Posterior vena cava (tissue), 2 donors: ENCODE measurements around the gene CDK12. TPM values are rescaled to one million over a fixed set of nuclear protein-coding genes. Genes with fewer than 3 reads are reported as not detected.
"Not testable (repeated sequence)": the region's sequence is repeated elsewhere in the genome, so short reads cannot be mapped to it uniquely, and the experiment has no call there.

Source experiments
- DNase-seq: peaks from one replicate; pipeline ENCODE4 v3.0.0-alpha.2; 2020; ENCODE audit warnings: low spot score
- intact Hi-C, 2 donors: fragments of 100-400 bp; cut with DNase I; formaldehyde crosslinking; loops; one replicate each; pipeline versions ENCODE4 v1.14.1 to v1.14.2; 2022 to 2023
- total RNA-seq, 2 donors: library from RNA; stranded (reverse); fragmentation: NEBNext Ultra II Directional; extraction: Animal tissue kit (Norgen Biotek cat#: 25700); gene quantifications; one replicate each; pipeline ENCODE4 v1.2.1, GENCODE V29; 2021
- donor health status: DM: yes; HTN: yes; CAD: no.
- donor health status: DM: yes; HTN: yes; CAD: no.

The CDK12 gene
- total RNA-seq, 2 donors from 2014 or later: 37.6 to 40.8 TPM

DNA sequence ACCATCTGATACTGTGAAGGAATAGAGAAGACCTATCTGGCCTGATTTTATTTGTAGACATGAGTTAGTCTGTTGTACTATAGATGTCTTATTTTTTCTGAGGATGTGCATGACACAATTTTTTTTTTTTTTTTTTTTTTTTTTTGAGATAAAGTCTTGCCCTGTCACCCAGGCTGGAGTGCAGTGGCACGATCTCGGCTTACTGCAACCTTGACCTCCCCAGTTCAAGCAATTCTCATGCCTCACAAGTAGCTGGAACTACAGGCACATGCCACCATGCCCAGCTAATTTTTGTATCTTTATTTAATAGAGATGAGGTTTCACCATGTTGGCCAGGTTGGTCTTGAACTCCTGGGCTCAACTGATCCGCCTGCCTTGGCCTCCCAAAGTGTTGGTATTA is 26.2 kb downstream of the CDK12 start:
- intact Hi-C loops, DNase-seq: not testable (repeated sequence)

- no peak for DNase-seq
- intact Hi-C loops: no loop called here
Measured at GRCh38 chr17:39487946-39488345, 26.7 kb downstream of the CDK12 start.

DNA sequence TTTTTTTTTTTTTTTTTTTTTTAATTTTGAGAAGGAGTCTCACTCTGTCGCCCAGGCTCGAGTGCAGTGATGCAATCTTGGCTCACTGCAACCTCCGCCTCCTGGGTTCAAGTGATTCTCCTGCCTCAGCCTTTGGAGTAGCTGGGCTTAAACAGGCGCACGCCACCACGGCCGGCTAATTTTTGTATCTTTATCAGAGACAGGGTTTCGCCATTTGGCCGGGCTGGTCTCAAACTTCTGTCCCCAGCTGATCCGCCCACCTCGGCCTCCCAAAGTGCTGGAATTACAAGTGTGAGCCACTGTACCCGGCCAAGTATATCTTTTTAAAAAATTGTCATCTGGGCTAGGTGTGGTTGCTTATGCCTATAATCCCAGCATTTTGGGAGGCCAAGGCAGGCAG is 35.6 kb downstream of the CDK12 start:
- peak; percentile 69 for DNase-seq
- intact Hi-C loops: not testable (repeated sequence)

- intact Hi-C loops: no loop called here
Measured at GRCh38 chr17:39507511-39507910, 46.2 kb downstream of the CDK12 start.

DNA sequence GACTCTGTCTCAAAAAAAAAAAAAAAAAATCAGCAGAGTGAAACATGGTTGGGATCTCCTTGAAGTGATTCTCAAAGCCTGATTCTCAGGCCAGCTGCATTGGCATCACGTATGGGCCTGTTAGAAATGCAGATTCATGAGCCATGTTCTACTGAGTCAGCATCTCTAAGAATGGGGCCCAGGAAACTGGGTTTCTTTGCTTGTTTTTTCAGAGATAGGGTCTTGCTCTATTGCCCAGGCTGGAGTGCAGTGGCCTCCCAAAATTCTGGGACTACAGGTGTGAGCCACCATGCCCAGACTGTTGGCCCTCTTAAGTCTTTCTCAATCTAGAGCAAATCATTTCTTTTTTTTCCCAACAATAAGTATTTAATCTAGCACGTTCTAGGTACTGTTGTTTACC is 47.7 kb downstream of the CDK12 start:
- no peak for DNase-seq
- intact Hi-C loops: no loop called here

More at GRCh38 chr17:39507511-39507910, 46.2 kb downstream of the CDK12 start:
- DNase-seq: no peak

DNA sequence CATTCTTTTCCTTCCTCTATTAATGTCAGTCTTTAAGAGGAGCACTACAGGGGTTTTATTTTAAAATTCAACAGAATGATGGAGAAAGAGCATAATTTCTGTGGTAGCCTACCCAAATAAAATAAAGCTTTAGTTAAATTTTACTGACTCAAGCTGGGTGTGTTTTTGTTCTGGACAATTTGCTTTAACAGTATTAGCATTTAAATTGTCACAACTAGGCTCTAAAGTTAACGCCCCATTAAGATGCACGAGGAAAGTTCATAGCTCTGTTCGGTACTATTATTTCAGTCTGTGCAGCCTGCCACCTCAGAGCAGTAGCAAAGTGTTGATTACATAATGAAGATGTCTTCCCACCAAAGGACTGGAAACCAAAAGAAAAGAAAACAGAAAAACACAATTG is 52.0 kb downstream of the CDK12 start:
- DNase-seq: no peak
- intact Hi-C loops: no loop called here

GRCh38 chr17:39513915-39514314 is 52.6 kb downstream of the CDK12 start:
- intact Hi-C loops: no loop called here
- no peak for DNase-seq

- no peak for DNase-seq
- intact Hi-C loops: no loop called here
Measured at GRCh38 chr17:39517224-39517623, 55.9 kb downstream of the CDK12 start.

- intact Hi-C loops: no loop called here
- DNase-seq: no peak
Measured at GRCh38 chr17:39525801-39526506, 64.7 kb downstream of the CDK12 start.

DNA sequence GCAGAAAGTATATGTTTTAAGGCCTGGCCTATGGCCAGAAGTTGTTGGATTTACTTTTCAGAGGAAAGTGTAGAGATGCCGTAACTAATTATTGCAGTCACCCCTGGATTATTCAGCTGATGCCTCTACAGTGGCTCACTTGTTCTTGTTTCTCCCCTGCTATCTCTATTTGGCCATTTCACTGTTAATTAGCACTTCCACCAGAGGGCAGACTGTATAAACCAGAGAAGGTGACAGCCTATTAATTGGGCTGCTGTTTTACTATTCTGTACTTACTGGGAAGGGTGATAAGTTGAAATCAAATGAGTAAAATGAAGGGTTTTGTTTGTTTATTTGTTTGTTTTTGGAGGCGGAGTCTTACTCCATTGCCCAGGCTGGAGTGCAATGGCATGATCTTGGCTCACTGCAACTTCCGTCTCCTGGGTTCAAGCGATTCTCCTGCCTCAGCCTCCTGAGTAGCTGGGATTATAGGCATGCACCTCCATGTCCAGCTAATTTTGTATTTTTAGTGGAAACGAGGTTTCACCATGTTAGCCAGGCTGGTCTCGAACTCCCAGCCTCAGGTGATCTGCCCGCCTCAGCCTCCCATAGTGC is 66.0 kb downstream of the CDK12 start:
- intact Hi-C loops: no loop called here
- no peak for DNase-seq

DNA sequence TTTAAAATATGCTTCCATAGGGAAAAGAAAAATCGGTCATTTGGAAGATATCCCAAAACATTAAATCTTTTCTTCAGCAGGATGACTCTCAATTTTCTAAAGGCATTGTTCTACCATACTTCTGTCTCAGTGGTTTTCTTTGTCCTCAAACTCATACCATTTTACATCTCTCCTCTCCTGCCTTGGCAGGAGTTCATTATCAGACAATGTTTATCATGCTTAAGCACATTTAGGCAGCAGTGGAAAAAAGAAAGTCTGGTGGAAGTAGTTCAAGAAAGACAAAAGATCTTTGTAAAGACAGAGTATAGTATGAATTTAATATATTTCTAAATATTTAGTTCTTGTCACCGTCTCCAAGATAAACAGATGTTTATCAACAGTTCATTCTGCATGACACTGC is 68.2 kb downstream of the CDK12 start:
- no peak for DNase-seq
- intact Hi-C loops: no loop called here

DNA sequence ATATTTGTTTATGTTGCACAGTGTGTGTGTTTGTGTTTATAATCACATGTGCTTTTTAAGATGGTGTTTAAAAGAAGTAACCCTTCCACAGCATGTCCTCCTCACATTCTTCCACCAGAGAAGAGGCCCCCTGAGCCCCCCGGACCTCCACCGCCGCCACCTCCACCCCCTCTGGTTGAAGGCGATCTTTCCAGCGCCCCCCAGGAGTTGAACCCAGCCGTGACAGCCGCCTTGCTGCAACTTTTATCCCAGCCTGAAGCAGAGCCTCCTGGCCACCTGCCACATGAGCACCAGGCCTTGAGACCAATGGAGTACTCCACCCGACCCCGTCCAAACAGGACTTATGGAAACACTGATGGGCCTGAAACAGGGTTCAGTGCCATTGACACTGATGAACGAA is 69.2 kb downstream of the CDK12 start:
- intact Hi-C loops: no loop called here
- no peak for DNase-seq

DNA sequence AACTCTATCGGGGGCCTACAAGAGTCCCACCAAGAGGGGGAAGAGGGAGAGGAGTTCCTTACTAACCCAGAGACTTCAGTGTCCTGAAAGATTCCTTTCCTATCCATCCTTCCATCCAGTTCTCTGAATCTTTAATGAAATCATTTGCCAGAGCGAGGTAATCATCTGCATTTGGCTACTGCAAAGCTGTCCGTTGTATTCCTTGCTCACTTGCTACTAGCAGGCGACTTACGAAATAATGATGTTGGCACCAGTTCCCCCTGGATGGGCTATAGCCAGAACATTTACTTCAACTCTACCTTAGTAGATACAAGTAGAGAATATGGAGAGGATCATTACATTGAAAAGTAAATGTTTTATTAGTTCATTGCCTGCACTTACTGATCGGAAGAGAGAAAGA is 70.0 kb downstream of the CDK12 start:
- no peak for DNase-seq
- intact Hi-C loops: no loop called here

- no peak for DNase-seq
- intact Hi-C loops: no loop called here
Measured at GRCh38 chr17:39533891-39534290, 72.6 kb downstream of the CDK12 start.

DNA sequence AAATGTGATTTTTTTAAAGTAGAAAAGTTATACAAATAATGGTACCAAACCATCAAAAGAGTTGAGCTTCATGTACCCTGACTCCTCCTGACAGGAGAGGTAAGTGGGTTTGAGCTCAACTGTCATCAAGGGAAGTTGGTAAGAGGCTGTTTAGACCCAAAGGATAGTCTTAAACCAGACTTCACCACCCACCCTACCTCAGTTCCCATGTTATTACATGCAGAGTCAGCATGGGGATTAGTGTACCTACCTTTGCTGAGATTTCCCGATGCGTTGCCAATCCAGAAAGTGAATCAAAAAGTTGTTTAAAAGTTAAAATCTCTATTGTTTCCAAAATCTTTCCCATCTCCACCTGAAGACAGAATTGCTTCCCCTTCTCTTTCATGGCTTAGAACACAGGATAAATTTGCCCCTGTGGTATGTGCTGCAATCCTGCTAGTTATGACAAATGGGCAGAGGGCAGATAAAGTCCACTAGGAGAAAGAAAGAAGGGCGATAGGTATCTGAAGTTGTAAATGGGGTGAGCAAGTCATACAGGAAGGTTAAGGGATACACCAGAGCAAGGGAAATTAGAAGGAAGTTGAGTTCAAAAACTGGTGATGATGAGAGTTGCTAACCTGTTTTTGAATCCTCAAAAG is 73.6 kb downstream of the CDK12 start:
- DNase-seq: no peak
- intact Hi-C loops: no loop called here

DNA sequence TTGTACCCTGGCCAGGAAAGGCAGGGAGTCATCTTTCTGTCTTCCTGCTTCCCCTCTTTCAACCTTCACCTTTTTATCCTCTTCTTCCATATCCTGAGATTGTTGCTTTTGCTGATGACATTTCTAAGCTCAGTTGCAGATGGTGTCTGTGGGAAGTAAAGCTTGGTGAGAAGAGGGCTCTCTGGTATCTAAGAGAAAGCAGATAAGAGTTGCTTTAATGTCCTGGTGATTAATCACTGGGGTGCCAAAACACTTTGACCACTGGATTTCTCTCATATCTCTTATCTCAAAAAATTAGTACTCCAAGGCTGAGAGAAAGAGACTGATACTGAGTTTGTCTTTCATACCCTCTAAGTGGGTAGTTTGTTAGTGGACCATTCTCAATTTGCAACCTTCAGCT is 75.2 kb downstream of the CDK12 start:
- DNase-seq: no peak
- intact Hi-C loops: no loop called here

DNA sequence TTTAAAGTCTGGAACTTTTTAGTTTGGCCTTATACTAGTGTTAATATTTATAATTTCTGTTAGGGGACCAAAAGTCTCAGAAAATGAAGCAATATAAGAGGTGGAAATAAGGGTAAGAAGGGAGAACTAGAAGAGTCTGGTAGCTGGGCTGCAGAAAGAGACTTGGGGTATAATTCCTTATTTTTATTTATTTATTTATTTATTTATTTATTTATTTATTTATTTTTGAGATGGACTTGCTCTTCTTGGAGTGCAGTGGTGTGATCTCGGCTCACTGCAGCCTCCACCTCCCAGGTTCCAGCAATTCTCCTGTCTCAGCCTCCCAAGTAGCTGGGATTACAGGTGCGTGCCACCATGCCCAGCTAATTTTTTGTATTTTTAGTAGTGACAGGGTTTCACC is 76.1 kb downstream of the CDK12 start:
- intact Hi-C loops, DNase-seq: not testable (repeated sequence)

DNA sequence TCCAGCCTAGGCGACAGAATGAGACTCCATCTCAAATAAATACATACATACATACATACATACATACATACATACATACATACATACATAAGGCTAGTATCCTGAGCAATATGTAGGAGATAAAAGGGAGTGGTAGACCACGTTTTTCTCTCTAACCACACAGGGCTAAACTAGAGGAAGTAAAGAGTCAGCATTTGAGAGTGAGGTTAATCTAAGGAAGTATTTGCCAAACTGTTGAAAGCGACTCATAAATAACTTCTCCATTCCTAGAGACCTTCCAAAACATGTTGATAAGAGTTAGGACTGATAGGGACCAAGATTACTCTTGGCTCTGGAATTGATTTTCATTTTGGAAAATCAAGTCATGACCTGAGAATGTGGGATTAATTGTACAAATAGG is 77.6 kb downstream of the CDK12 start:
- DNase-seq: no peak
- intact Hi-C loops: no loop called here

DNA sequence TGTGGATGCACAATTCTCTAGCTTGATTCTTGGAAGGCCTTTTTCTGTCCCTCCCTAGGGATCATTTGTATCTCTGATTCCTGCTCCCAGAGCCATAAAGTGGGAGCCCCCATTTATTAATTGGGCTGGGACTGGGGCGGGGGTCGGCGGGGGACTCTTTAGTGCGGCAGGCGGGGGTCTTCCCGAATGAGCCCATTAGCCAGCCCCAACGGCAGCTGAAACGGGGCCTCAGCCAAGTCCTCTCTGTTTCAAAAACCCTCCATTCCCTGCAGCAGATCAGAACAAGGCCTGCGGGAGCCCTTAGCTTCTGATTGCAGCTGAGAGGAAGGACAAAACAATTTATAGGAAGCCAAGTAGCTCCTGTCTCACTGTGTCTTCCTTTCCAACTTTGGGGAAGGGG is 79.3 kb downstream of the CDK12 start:
- intact Hi-C loops: no loop called here
- DNase-seq: no peak

- intact Hi-C loops: no loop called here
Measured at GRCh38 chr17:39541652-39542051, 80.4 kb downstream of the CDK12 start.

GRCh38 chr17:39543176-39543575 is 81.9 kb downstream of the CDK12 start:
- DNase-seq: no peak
- intact Hi-C loops: no loop called here

More at GRCh38 chr17:39541652-39542051, 80.4 kb downstream of the CDK12 start:
- DNase-seq: no peak
